GM12872 (cell line): ENCODE results near the gene TMOD2.
A peak's percentile ranks its signal among the peaks of the same experiment; 100 is the strongest.

ENCODE experiments used
- TF ChIP-seq, protein P1 (sequence below): IDR thresholded peaks from 3 replicates; pipeline ENCODE4 v1.5.1; 2011; ENCODE audit warnings: low read depth, mild to moderate bottlenecking, low read length, moderate library complexity; ENCODE audit not compliant: insufficient read depth

Gene TMOD2

DNA sequence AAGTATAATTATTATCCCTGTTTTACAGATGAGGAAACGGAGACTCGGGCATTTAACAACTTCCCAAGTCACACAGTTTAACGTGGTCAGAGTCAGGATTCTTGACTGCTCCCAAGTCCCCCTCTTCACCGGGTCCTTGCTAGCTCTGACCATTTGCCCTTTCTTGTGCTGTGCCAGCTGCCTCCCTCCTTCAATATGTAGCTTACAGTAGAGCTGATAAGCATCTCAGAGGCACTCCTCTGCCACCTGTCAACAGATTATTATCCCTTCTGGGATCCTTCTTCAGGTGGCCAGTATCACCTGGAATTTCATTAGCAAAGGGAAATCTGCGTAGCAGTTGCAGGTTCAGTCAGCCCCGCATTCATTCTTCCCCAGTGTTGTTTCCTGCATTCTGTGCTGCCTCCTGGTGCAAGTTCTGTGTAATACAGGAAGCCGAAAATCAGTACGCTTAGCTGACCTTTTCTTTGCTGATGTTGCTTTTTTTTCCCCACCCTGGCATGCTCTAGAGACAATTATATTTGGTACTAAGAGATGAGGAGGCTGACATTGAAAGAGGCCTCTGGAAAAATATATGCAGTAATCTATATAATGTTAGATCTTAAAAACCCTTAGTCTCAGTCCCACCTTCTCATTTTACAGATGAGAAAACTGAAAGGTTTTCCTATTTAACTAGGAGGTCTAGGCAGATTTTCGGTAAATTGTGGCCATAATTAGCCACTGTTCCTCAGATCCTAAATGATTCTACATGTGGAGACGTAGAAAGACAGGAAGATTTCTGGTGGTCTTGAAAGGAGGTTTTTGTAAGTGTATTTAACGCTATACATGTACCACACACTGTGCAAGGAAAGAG lies 24.8 kb downstream of the TMOD2 start:
- TF ChIP-seq, protein P1, sequence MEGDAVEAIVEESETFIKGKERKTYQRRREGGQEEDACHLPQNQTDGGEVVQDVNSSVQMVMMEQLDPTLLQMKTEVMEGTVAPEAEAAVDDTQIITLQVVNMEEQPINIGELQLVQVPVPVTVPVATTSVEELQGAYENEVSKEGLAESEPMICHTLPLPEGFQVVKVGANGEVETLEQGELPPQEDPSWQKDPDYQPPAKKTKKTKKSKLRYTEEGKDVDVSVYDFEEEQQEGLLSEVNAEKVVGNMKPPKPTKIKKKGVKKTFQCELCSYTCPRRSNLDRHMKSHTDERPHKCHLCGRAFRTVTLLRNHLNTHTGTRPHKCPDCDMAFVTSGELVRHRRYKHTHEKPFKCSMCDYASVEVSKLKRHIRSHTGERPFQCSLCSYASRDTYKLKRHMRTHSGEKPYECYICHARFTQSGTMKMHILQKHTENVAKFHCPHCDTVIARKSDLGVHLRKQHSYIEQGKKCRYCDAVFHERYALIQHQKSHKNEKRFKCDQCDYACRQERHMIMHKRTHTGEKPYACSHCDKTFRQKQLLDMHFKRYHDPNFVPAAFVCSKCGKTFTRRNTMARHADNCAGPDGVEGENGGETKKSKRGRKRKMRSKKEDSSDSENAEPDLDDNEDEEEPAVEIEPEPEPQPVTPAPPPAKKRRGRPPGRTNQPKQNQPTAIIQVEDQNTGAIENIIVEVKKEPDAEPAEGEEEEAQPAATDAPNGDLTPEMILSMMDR, result peak; percentile 84

DNA sequence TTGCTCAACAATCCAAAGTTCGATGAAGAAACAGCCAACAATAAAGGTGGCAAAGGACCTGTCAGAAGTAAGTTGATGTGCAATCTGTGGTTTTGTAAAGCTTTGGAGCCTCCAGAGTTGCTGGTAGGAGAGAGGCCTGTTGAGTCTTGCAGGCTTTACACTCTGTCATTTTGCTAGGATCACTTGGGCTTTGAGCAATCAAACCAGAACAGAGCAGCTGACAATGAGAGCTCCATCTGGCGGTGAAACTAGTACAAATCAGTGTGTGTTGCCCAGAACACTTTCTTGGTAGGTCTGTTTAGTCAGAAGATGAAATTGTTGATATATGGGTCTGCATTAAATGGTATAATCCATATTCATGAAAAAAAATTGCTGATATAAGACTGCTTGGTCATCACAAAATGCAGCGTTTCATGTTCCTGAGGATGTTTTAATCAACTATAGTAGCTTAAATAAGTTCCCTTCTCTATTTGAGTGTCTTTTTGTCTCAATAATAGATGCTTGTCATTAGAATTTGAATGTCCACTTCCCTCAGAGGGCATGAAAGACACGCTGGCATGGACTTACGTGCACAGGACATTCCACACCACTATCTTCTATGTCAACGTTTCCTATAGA lies 25.7 kb downstream of the TMOD2 start:
- TF ChIP-seq, protein P1, result peak; percentile 78

DNA sequence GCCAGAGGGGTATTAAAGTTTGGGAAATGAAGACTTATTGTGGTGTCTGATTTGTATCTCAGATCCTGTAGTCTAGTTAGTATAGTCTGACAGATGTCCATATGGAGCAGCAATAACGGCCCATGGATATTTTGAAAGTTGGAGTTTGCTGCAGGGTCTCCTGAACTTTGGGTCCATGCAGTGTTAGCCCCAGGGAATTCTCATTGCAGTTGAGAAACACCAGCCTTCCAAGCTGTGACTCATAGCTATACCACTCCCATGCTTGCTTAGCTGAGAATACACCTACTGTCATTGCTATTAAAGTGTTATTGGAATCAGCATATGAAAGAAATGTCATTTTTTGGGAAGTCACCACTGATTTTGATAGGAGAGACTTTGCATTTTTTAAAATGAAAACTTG lies 29.2 kb downstream of the TMOD2 start:
- TF ChIP-seq, protein P1, result no peak

DNA sequence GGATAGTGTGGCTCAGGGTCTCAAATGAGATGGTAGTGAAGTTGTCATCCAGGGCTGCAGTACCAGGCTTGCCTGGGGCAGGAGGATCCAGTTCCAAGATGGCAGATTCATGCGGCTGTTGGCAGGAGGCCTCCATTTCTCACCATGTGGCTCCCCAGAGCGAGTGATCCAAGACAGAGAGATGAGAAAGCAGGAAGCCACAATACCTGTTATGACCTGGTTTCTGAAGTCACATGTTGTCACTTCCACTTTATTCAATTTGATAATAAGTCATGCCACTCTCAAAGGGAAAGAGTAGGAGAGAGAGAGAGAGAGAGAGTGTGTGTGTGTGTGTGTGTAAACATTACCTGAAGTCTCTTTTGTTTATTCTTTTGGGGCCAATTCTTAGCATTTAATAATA lies 30.1 kb downstream of the TMOD2 start:
- TF ChIP-seq, protein P1, result no peak

DNA sequence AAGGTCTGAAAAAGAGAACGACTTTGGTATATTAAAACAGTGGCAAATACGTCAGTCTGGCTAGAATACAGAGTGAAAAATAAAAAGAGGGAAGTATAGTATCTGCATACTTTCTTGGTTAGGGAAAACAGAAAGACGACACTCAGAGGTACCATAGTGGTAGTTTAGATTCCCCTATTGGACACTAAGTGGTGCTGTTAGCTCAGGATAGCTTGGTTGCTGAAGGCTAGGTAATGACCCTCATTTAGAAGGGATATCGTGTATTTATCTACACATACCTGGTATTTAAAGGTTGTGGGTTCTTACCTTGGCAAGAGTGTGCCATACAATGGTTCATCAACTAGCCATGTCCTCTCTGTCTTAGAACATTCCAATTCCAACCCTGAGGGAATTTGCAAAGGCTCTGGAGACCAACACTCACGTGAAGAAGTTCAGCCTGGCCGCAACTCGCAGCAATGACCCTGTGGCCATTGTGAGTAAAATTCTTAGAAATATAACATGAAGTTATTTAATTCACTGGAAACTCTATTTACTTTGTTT lies 31.0 kb downstream of the TMOD2 start:
- TF ChIP-seq, protein P1, result peak; percentile 36; the same call in 2 of the 3 replicates

DNA sequence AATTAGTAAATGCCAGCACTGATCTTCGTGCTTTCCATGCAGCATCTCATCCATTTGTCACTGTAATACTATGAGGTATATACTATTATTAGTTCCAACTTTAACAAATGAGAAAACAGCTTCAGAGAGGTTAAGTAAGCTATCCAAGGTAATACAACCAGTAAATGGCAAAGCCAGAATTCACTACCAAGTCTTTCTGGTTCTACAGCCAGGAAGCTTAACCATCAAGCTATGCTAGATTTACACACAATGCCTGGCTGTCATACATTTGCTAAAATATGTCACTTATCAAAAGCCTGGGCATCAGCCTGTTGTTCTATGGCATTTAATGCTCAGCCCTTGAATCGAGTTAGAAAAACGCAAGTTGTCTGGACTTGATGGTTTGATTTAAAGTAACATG lies 32.6 kb downstream of the TMOD2 start:
- TF ChIP-seq, protein P1, result no peak

DNA sequence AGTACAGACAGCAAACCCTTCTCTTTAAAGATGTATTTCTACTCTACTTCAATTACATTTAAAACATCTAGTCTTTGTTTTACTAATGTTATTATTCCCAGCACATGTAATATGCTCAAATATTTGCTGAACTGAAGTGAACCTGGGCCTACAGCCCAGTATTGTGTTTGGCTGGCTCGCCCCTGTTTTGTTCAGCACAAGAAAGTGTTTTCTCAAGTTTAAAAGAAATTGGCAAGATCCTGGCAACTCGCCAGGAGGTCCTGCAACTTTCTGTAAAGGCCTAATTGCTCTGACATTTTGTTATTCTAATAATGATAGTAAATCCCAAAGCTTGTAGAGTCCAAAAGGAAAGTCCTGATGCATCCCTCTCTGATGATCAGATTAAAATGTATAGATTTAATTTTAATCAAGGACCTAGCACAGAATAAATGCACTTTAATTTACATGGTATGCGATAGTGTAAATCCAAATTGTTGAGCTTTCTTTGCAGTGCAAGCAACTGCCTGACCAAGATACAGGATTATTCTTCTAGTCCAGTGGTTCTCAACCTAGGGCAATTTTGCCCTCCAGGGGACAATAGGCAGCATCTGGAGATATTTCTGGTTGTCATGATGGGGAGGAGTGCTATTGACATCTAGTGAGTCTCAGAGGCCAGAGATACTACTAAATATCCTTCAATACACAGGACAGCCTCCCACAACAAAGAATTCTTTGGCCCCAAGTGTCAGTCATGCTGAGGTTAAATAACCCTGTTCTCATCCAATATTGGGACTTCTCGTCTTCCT lies 42.3 kb downstream of the TMOD2 start:
- TF ChIP-seq, protein P1, result no peak
